ENCODE data around the gene DYNC1H1.

DYNC1H1 gene

DNA sequence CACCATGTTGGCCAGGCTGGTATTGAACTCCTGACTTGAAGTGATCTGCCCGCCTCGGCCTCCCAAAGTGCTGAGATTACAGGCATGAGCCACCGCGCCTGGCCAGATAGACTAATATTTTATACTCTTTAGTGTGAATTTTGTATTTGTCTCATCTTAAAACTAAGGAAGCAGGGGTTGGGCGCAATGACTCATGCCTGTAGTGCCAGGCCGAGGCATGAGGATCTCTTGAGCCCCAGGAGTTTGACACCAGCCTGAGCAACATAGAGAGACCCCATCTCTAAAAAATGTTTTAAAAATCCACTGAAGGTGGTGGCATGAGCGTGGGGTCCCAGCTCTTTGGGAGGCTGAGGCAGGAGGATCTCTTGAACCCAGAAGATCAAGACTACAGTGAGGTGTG lies 9.0 kb downstream of the DYNC1H1 start:
- TF ChIP-seq, protein P1, sequence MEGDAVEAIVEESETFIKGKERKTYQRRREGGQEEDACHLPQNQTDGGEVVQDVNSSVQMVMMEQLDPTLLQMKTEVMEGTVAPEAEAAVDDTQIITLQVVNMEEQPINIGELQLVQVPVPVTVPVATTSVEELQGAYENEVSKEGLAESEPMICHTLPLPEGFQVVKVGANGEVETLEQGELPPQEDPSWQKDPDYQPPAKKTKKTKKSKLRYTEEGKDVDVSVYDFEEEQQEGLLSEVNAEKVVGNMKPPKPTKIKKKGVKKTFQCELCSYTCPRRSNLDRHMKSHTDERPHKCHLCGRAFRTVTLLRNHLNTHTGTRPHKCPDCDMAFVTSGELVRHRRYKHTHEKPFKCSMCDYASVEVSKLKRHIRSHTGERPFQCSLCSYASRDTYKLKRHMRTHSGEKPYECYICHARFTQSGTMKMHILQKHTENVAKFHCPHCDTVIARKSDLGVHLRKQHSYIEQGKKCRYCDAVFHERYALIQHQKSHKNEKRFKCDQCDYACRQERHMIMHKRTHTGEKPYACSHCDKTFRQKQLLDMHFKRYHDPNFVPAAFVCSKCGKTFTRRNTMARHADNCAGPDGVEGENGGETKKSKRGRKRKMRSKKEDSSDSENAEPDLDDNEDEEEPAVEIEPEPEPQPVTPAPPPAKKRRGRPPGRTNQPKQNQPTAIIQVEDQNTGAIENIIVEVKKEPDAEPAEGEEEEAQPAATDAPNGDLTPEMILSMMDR (IDR thresholded peaks at IDR 0.05; ENCODE audit: unreplicated experiment in 3 of 3) = no peak
- Mint-ChIP-seq H3K9me3 (no peaks in the 10 kb centered on the region), H3K27me3 (ENCODE audit: low read depth) (no peaks in the 10 kb centered on the region), H3K4me1 (peaks cover 24% of the 10 kb centered on the region), H3K4me3 (no peak overlapping the region), H3K36me3 (ENCODE audit: low read depth) (peaks cover 30% of the 10 kb centered on the region), H3K27ac (no peak overlapping the region)

DNA sequence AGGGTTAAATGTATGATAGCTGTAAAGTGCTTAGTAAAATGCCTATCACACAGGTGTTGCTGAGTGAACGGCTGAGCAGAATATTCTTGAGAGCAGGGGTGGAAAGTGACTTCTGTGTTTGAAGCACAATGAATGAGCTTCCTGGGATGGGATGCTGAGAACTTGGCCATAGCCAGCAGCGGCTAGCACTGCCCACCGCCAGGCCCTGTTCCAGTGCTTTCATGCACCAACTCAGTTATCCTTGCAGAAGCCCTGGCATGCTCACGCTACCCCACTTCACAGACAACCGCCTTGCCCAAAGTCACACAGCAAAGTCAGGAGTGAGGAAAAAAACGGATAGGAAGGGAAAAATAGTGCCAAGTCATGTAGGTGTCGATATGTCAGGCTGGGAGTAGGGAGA lies 10.9 kb downstream of the DYNC1H1 start:
- TF ChIP-seq, protein P1 (IDR thresholded peaks at IDR 0.05; ENCODE audit: unreplicated experiment in 3 of 3) = no peak
- Mint-ChIP-seq H3K4me3 (no peak overlapping the region), H3K4me1 (peaks cover 16% of the 10 kb centered on the region), H3K36me3 (ENCODE audit: low read depth) (peaks cover 37% of the 10 kb centered on the region), H3K9me3 (no peaks in the 10 kb centered on the region), H3K27me3 (ENCODE audit: low read depth) (no peaks in the 10 kb centered on the region), H3K27ac (no peak overlapping the region)

DNA sequence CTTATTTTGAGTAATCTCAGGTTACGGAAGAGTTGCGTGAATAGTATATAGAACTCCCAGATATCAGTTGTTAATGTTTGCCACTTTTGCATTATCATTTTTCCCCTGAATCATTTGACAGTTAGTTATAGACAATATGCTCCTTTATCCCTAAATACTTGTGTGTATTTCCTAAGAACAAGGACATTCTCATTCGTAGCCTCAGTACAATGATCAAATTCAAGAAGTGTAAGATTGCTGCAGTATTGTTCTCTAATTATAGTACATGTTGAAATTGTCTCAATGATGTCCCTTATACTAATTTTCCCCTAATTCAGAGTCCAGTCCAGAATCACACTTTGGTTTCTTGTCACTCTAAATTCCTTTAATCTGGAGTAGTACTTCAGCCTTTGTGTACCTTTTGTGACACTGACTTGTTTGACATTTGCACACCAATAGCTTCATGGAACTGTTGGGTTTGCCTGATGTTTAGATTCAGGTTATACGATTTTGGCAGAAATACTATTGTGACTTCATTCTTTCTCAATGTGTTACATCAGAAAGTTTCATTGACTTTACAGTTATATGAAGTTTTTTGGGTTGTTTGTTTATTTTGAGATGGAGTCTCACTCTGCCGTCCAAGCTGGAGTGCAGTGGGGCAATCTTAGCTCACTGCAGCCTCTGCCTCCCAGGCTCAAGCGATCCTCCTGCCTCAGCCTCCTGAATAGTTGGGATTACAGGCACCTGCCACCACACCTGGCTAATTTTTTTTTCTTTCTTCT lies 13.1 kb downstream of the DYNC1H1 start:
- no peaks in the 10 kb centered on the region for H3K27me3 Mint-ChIP-seq (ENCODE audit: low read depth)
- peaks cover 54% of the 10 kb centered on the region for H3K36me3 Mint-ChIP-seq (ENCODE audit: low read depth)
- TF ChIP-seq, protein P1 (IDR thresholded peaks at IDR 0.05; ENCODE audit: unreplicated experiment in 3 of 3) = no peak
- H3K27ac Mint-ChIP-seq = no peak overlapping the region
- H3K4me1 Mint-ChIP-seq = peaks cover 2% of the 10 kb centered on the region
- no peak overlapping the region for H3K4me3 Mint-ChIP-seq
- no peaks in the 10 kb centered on the region for H3K9me3 Mint-ChIP-seq

DNA sequence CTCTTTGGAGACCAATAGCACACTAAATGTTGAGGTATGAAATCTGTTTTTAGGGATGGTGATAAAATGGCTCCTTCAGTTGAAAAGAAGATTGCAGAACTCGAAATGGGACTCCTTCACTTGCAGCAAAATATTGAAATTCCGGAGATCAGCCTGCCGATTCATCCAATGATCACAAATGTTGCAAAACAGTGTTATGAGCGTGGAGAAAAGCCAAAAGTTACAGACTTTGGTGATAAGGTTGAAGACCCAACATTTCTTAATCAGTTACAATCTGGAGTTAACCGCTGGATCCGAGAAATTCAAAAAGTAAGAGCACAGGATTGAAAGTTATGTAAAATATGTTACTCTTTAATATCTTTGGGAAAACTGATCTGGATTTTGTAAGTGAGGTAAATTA lies 15.3 kb downstream of the DYNC1H1 start:
- TF ChIP-seq, protein P1 (IDR thresholded peaks at IDR 0.05; ENCODE audit: unreplicated experiment in 3 of 3) = no peak
- H3K27ac Mint-ChIP-seq = no peak overlapping the region

DNA sequence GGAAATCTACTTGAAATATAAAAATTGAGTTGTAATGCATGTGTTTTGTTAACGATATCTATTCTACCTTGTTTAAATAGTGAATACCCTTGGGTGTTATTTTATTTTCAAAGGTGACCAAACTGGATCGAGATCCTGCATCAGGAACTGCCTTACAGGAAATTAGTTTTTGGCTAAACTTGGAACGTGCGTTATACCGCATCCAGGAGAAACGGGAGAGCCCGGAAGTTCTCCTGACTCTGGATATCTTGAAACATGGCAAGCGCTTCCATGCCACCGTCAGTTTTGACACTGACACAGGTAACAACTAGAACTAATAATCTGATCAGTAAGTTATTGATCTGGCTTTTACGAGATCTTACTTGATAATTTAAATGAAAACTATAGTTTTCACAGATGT lies 15.9 kb downstream of the DYNC1H1 start:
- H3K4me3 Mint-ChIP-seq = no peak overlapping the region
- H3K27me3 Mint-ChIP-seq (ENCODE audit: low read depth) = no peaks in the 10 kb centered on the region
- H3K36me3 Mint-ChIP-seq (ENCODE audit: low read depth) = peaks cover 69% of the 10 kb centered on the region
- H3K4me1 Mint-ChIP-seq = no peaks in the 10 kb centered on the region
- TF ChIP-seq, protein P1 (IDR thresholded peaks at IDR 0.05; ENCODE audit: unreplicated experiment in 3 of 3) = no peak
- no peaks in the 10 kb centered on the region for H3K9me3 Mint-ChIP-seq
- no peak overlapping the region for H3K27ac Mint-ChIP-seq

More for the DNA sequence above, 15.3 kb downstream of the DYNC1H1 start:
- Mint-ChIP-seq H3K36me3 (ENCODE audit: low read depth) (peaks cover 70% of the 10 kb centered on the region), H3K4me3 (no peak overlapping the region), H3K4me1 (no peaks in the 10 kb centered on the region), H3K9me3 (no peaks in the 10 kb centered on the region), H3K27me3 (ENCODE audit: low read depth) (no peaks in the 10 kb centered on the region)

DNA sequence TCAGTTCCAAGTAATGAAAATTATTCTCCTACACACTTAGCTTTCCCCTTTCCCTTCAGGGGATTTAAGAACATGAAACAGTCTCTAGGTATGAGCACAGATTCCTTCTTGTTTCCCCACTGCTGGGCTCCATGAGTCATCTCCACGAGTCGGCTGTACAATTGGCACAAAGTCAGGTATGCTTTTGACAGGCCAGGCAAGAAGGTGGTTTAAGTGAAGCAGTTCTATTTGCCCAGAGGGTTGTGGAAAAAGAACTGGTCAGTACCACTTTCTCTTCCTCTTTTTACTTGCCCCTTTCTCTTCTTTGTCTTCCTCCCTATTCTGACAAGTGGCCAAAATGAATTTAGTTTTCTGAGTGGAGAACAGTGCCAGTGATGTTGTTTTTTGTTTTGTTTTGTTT lies 16.3 kb downstream of the DYNC1H1 start:
- no peaks in the 10 kb centered on the region for H3K4me1 Mint-ChIP-seq
- TF ChIP-seq, protein P1 (IDR thresholded peaks at IDR 0.05; ENCODE audit: unreplicated experiment in 3 of 3) = no peak
- no peaks in the 10 kb centered on the region for H3K27me3 Mint-ChIP-seq (ENCODE audit: low read depth)
- peaks cover 70% of the 10 kb centered on the region for H3K36me3 Mint-ChIP-seq (ENCODE audit: low read depth)
- H3K27ac Mint-ChIP-seq = no peak overlapping the region
- H3K9me3 Mint-ChIP-seq = no peaks in the 10 kb centered on the region
- H3K4me3 Mint-ChIP-seq = no peak overlapping the region

Data from nephron (organoid).